HepG2 (cell line): ENCODE data around the gene ERCC5.

ENCODE experiments used
- JUND ChIP-seq: sonication (generic); formaldehyde crosslinking; IDR thresholded peaks from 2 replicates; pipeline ENCODE4 v1.8.0; 2022; ENCODE audit warnings: mild to moderate bottlenecking, missing genetic modification reagents
- NR2C2 ChIP-seq: sonication (generic); formaldehyde crosslinking; IDR thresholded peaks from 2 replicates; pipeline ENCODE4 v1.4.0; 2020; ENCODE audit warnings: missing genetic modification reagents, mild to moderate bottlenecking, moderate library complexity, borderline replicate concordance
- SMAD1 ChIP-seq: sonication (generic); formaldehyde crosslinking; IDR thresholded peaks from 2 replicates; pipeline ENCODE4 v1.4.0; 2020; ENCODE audit warnings: missing genetic modification reagents, low read depth, mild to moderate bottlenecking, borderline replicate concordance
- ZBTB2 ChIP-seq: sonication (generic); formaldehyde crosslinking; IDR thresholded peaks from 2 replicates; pipeline ENCODE4 v1.8.0; 2022; ENCODE audit warnings: low read depth, missing genetic modification reagents
- ZBTB39 ChIP-seq: sonication (generic); formaldehyde crosslinking; IDR thresholded peaks from 2 replicates; pipeline ENCODE4 v1.5.0; 2020; ENCODE audit warnings: missing genetic modification reagents
- ZSCAN22 ChIP-seq: sonication (generic); formaldehyde crosslinking; IDR thresholded peaks from 2 replicates; pipeline ENCODE4 v1.4.0; 2020; ENCODE audit warnings: mild to moderate bottlenecking, missing genetic modification reagents
- TF ChIP-seq, protein P1 (sequence below): sonication (generic); formaldehyde crosslinking; IDR thresholded peaks from 2 replicates; pipeline ENCODE4 v1.5.0; 2020; ENCODE audit warnings: mild to moderate bottlenecking, missing genetic modification reagents, moderate library complexity

DNA sequence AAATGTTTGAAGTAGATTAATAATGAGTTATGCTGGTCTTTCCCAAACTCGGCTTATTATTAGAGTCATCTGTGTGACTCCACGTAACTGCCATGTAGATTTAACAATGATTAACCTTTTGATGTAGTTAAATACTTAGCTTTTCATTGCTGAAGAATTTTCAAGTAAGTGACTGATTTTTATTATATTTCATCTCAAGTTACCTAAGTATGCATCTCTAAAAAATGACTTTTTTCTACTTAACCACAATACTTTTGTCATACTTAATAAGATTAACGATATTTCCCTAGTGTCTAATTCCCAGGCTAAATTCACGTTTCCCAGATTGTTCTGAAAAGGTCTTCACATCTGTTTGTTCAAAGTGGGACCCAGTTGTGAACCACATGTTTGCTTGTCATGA is 29.1 kb upstream of the ERCC5 start:
- TF ChIP-seq JUND (CRISPR knock-in tag) (no peak), SMAD1 (CRISPR knock-in tag) (no peak), ZBTB39 (no peak), ZBTB2 (CRISPR knock-in tag) (no peak), ZSCAN22 (CRISPR knock-in tag) (no peak), NR2C2 (CRISPR knock-in tag) (no peak)
- TF ChIP-seq, protein P1, sequence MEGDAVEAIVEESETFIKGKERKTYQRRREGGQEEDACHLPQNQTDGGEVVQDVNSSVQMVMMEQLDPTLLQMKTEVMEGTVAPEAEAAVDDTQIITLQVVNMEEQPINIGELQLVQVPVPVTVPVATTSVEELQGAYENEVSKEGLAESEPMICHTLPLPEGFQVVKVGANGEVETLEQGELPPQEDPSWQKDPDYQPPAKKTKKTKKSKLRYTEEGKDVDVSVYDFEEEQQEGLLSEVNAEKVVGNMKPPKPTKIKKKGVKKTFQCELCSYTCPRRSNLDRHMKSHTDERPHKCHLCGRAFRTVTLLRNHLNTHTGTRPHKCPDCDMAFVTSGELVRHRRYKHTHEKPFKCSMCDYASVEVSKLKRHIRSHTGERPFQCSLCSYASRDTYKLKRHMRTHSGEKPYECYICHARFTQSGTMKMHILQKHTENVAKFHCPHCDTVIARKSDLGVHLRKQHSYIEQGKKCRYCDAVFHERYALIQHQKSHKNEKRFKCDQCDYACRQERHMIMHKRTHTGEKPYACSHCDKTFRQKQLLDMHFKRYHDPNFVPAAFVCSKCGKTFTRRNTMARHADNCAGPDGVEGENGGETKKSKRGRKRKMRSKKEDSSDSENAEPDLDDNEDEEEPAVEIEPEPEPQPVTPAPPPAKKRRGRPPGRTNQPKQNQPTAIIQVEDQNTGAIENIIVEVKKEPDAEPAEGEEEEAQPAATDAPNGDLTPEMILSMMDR: no peak
